GM19328 (cell line): Measurements from ENCODE around the gene POU2F3.

ENCODE experiments used
- ATAC-seq: cut with Tn5 transposase; IDR thresholded peaks from one replicate; pipeline ENCODE4 v1.9.1; 2021; ENCODE audit warnings: mild to moderate bottlenecking, moderate library complexity; ENCODE audit not compliant: unreplicated experiment

The POU2F3 gene

DNA sequence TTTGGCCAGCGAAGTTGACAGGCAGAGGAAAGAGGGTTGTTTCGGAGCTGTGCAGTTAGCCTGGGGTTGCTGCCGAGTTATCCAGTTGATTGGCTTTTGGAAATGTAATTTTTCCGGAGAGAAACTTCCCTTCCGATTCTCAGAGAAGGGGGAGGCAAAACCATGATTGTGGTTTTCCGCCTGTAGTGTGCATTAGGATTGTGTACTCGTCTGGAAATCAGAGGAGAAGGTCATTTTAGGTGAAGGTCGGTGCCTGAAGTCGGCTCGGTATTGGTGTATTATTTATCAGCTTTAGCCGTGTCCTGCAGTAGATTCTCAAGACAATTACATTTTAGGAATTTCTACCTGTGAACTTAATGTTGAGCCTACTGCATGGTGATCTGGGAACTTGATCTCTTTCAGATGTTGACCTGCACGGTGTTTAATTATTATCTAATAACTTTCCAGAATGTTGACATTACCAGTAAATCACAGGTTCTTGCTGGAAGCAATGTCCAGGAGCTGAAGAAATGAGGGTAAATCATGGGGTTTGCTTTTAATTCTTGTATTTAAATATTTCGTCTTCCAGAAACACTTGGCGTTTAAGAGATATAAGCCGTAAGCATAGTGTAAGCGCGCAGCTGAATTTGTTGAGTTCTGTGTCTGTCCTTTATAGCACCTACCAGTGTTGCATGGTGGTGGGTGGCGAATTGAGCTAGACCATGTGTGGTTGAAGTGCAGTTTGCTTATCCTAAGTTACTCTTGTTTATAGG, 97.6 kb downstream of the POU2F3 start:
- ATAC-seq: no peak

GRCh38 chr11:120338107-120338933, 98.4 kb downstream of the POU2F3 start:
- ATAC-seq: no peak

GRCh38 chr11:120339394-120339890, 99.5 kb downstream of the POU2F3 start:
- ATAC-seq: no peak

- no peak for ATAC-seq
Measured at GRCh38 chr11:120340529-120340928, 100.6 kb downstream of the POU2F3 start.

DNA sequence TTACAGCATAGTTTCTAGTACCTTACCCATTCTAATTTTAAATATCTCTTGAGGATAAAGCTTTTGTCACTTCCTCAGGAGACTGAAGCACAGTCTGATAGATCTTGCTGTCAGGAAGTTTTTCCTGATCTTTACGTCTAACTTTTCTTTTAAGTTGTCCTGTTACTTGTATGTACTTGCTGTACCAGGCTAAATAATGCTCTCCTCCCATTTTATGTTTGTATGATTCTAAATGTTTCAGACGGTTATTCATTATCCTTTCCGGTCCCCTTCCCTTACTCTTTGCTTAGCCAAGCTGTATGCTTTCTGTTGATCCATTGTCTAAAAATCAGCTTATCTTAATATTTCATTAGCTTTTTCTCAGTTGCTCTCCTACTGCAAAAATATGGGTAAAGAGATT, 102.3 kb downstream of the POU2F3 start:
- no peak for ATAC-seq

- no peak for ATAC-seq
Measured at GRCh38 chr11:120342678-120343077, 102.7 kb downstream of the POU2F3 start.

GRCh38 chr11:120343429-120343828, 103.5 kb downstream of the POU2F3 start:
- peak; percentile 65 for ATAC-seq

DNA sequence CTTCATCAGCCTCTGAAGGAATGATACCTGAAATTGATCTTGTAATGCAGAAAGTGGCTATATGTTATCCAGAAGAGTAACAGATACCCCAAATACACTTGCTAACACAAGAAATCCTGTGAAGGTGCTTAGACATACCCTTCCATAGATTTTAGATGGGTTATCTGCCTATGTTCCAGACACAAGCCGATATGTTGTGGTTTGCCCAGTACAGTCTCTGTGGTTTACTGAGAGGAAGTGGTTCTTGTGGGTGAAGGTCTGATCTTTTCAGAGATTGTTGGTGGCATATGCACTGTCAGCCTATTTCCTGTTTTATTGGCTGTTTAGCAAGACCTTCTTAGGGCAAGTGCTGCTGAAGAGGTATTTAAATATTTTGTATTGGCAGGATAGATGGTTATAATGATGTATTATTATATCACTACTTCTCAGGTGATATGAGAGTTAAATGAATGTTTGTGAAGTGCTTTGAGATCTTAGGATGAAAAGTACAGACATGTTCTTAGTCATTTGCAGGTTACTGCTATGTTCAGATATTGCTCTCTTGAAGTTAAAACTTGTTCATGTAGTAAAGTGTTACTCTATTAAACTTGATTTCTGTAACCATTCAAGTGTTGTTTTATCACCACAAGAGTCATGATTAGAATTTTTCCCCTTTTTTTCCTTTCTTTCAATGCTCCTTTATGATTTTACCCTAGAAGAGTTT, 104.5 kb downstream of the POU2F3 start:
- ATAC-seq: peak; percentile 64

GRCh38 chr11:120346233-120346632, 106.3 kb downstream of the POU2F3 start:
- no peak for ATAC-seq

DNA sequence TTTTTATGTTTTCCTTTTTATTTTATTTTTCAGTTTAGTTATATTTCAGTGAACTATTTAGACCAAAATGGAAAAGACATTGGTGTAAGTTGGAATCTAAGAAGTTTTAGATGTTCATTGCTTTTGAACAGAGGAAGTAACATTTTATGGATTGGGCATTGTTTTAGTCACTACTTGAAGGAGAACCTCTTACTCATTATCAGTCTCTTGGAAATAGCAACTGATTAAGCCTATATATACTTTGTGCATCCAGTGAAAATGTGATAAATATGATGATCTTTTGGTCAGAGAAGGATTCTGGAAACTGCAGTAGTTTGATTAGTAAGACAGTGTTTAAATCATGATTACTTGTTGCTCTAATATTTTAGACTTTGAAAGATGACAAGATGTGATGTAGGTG, 110.7 kb downstream of the POU2F3 start:
- ATAC-seq: no peak

DNA sequence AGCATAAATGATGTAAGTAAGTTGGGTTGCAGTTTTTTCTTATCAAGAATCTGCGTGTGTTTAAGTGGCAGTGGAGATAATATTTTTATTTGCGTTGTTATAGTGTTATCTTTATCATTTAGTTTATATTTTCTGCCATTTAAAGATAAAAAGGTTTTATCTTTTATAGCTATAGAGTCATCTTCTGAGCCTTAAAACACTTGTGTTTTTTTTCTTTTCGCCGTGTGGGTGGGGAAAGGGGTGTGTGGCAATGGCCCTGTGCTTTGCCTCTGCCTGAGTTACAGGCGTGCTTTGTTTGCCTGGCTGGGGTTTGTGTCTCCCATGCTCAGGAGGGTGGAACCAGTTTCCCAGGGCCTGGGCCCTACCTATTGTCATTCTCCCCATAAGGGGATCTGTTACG, 112.5 kb downstream of the POU2F3 start:
- ATAC-seq: no peak

DNA sequence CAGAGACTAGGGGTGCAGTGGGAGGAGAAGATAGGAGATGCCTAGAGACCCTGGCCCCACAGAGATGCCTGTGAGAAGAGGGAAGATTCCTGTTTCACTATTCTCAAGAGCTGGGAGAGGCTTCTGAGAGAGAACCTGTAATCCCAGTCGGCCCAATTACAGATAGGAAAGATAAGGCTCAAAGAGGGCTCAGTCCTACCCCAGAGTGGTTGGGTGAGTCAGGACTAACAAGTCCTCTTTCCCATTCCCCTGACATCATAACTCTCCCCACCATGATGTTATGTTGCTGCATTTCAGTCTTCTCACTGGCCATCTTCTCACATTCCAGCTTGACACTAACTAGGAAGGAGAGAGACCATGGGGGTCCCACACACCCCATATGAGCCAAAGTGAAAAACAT, 114.1 kb downstream of the POU2F3 start:
- ATAC-seq: no peak

GRCh38 chr11:120354779-120355178, 114.8 kb downstream of the POU2F3 start:
- no peak for ATAC-seq

- no peak for ATAC-seq
Measured at GRCh38 chr11:120357620-120358019, 117.7 kb downstream of the POU2F3 start.

DNA sequence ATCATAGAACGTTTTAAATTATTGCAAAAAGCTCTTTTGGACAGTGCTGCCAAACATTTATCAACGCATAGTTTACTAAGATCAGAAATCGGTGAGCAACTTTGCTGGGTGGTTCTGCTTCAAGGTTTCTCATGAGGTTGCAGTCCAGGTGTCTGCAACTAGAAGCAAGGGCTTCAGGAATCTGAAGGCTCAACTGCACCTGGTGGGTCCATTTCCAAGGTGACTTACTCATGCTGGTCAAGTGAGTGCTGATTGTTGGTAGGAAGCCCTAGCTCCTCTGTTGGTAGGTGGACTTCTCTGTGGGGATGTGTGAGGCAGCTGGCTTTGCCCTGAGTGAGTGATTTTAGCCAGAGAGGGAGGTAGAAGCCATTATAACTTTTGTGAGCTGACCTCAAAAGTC, 118.8 kb downstream of the POU2F3 start:
- no peak for ATAC-seq

DNA sequence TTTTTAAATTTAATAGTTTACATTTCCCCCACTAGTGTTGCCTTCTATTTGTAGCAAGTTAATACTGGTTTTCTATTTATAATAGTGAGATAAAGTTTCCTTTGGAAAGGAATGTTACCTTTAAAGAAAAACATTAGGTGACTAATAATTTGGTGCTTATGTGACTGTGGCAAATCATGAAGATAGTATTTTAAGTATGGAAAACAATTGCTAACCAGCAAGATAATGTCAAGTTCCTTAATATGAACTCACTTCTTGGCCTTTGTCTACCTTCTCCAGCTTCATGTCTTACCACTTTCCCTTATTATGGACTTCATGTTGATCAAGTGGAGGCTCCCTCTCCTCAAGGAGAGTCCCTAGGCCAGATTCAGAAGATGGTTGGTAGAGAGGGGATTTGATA, 123.5 kb downstream of the POU2F3 start:
- ATAC-seq: no peak

GRCh38 chr11:120365512-120365911, 125.6 kb downstream of the POU2F3 start:
- ATAC-seq: no peak
